HL-60/S4 (cell line): ENCODE results near the gene HOXA2.

Source experiments
- in situ Hi-C: fragments of 300-500 bp; cut with MboI; formaldehyde crosslinking; loops from 2 replicates; pipeline ENCODE4 v1.14.3; 2022; ENCODE audit warnings: low sequenced_read_pairs

Gene HOXA2

DNA sequence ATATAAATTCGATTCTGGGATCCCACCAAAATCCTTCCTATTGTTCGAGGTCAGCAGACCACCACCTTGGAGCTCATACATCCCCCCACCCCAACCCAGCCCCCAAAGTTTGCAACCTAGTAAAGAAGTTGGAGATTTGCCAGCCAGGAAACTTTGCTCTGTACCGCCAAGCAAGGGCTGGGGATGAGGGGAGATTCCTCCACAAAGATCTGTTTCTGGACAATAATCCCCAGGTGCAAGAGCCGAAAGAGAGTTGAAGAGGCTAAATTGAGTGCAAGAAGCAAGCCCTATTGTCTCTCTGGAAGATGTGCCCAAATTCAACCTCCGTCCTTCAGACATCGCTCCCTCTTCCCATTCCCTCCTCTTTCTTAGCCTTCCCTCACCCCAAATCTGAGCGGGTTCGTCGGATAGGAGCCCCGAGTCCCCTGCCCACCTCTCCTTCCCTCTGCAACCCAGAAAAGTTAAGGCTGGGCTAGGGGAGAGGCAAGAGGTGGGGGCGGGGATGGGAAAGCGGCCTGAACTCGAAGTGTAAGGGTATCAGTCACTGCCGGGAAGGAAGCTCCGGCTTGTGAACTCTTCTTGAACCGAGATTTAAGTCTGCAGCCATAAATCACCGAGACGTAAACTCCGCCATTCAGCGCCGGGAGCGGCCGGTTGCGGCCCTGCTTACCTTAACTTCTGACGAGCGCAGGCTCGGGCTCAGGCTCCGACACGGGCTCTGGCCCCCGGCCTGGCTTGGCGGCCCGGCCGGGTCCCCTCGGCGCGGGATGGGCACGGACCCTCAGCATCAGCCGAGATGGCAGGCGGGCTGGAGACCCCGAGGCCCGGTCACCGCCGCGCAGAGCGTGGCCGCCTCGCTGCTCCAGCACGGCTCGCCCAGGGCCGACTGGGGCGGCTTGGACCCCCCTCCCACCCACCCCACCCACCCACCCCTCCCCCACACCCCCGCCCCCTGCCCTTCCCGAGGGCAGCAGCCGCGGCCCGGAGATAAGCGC is 10.8 kb upstream of the HOXA2 start:
- in situ Hi-C loops = no loop called here

DNA sequence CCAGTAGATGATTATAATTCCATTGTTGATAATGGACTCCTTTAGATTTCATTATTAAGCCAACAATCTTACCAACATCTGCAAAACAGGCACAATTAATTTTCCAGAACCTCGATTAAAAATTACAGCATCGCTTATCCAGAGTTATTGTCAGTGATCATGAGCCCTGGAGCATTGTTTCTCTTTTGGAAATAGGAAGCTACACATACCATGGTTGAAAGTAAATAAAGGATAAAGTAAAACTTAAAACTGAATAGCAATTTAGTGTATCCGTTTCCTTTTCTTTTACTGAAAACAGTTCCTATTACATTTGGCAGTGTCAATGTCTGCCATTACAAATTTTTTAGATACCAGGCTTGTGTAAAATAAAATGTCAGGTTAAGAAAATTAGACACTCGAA is 9.9 kb upstream of the HOXA2 start:
- in situ Hi-C loops = no loop called here

- in situ Hi-C loops = no loop called here
Measured at GRCh38 chr7:27111751-27112277, 9.3 kb upstream of the HOXA2 start.

- in situ Hi-C loops = no loop called here
Measured at GRCh38 chr7:27111042-27111750, 8.7 kb upstream of the HOXA2 start.

DNA sequence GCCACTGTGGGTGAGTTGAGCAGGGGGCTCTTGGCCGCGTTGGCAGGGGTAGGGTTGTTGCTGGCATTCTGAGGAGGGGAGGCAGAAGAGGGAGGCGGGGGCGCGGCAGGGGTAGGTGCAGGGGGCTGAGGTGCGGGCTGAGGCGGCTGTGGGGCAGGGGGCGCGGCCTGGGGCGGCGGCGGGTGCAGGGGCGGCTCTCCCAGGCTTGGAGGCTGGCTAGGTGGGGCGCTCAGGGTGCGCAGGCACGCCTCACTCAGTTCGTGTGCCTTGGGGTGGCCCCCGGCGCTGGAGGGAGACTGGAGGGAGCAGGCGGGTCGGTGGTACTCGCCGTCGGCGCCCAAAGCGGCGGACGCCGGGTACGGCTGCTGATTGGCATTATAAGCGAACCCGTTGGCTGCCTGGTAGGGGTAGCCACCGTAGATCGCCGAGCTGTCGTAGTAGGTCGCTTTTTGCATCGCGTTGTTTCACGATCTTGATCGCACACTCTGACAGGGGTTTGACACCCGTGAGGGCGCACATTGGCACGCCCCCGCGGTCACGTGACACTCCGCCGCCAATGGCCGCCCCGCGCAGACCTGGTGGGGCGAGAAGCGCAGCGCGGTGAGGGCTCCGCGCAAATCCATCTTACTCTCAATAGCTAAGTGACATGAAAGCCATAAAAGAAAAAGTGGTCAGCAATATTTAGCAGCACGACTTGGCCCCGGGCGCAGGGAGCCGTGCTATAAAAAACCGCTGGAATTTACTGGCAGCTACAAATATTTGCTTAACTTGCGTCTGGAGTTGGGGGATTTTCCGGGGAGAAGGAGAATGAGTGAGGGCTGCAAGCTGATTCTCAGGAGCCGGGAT is 7.9 kb upstream of the HOXA2 start:
- in situ Hi-C loops = no loop called here

- in situ Hi-C loops = no loop called here
Measured at GRCh38 chr7:27109466-27110185, 7.1 kb upstream of the HOXA2 start.

DNA sequence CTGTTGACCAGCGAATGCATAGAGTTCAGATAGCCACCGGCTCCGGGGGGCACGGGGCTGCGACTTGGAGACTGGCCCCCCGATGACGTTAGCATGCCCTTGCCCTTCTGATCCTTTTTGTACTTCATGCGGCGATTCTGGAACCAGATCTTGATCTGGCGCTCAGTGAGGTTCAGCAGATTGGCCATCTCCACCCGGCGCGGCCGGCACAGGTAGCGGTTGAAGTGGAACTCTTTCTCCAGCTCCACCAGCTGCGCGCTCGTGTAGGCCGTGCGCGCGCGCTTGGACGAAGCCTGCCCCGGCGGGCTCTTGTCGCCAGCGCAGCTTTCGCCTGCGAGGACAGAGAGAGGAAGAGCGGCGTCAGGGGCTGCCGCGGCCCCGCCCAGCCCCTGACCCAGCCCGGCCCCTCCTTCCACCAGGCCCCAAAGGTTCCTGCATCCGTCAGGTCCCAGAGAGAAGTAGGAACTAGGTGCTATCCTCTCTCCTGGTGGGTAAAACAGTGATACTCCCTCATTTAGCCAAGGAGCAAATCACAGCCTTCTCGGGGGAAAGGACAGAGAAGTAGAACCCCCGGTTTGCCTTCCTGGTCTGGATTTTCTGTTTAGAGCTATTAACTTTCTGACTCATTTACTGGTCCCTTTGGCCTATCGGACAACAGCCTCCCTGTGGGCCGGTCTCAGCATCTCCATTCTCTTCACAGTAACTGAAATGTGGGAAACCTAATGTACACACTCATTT is 6.1 kb upstream of the HOXA2 start:
- in situ Hi-C loops = no loop called here

DNA sequence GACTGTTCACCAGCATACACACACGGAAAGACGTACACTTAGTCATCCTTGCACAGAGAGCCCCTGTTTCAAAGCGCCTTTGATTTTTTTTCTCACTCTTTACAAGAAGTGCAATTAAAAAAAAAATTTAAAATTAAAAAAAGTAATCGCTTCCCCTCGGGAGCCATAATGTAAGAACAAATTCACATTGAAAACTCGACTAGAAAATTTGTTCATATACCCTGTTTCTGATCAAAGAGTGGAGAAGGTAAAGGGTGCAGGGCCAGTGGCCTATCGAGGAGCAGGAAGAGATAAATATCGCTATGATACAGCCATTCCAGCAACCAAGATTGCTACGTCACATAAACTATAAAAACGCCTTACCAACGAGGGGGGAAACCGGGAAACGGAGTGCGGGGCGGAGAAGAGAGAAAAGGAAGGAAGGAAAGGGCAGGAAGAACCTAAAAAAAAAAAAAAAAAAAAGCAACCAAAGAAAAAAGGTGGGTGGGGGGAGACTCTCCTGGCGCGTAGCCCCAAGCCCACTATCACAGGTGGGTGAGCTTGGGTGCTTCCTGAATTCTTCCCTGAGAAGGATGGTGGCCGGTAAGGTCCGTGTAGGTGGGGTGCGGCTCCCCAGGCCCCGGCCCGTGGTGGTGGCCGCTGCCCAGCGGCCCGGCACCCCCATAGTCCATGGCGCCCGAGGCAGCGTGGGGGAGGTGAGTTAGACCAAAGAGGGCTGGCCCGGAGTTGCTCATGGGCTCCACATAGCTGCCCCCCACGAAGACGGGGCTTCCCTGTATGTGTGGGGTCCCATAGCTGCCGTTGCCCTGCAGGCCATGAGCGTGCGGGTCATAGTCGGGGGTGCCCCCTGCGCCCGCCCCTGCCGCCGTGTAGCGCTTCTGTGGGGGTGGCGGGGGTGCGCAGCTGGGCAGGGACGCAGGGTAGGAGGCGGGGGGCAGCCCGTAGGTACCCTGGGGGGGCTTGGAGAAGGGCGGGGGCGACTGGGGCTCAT is 5.2 kb upstream of the HOXA2 start:
- in situ Hi-C loops = no loop called here

DNA sequence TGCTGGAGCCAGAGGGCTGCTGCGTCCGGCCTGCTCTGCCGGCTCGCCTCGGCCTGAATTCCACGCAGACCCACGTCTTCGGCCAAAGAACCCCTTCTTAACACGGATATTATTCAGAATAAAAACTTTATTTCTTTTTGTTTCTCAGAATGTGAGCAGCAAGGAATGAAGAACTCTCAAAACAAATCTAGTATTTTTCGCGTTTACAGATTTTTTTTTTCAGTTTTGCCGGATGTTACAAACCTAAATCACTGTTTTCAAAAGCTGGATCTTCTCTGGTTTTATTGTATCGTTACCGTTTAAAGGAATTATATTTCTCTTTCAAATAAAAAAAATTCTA is 4.4 kb upstream of the HOXA2 start:
- in situ Hi-C loops = no loop called here

DNA sequence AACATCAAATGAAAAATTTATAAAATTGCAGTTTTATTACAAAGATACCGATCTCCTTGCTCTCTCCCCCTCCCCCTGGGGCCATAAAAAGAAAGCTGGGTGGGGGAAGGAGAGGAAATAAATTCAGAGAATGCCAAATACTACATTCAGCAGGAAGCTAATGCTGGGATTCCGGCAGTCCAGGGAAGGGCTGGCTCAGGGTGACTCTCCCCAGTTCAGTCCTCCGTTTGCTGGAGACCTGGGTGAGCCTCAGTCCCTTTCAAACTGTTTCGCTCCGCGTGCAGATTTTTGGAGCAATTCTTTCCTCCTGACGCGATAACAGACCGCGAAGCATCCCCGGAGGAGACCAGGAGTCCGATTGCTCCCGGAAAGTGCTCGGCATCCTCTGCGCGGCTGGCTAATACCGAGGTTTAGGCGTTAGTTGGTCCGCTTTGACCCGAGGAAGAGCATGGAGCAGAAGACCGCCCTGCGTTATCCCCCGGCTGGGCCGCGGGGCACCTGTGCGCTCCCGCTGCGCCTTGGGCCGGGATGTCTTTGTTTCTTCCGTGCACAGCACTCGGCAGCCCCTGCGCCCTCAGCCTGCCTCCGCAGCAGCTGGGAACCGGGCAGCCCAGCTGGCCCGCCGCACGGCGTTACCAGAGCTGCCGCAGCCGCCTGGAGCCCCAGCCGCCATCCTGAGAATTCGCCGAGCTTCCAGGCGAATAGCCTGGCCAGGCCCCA is 3.9 kb upstream of the HOXA2 start:
- in situ Hi-C loops = no loop called here

GRCh38 chr7:27105301-27106031 is 3.0 kb upstream of the HOXA2 start:
- in situ Hi-C loops = no loop called here

DNA sequence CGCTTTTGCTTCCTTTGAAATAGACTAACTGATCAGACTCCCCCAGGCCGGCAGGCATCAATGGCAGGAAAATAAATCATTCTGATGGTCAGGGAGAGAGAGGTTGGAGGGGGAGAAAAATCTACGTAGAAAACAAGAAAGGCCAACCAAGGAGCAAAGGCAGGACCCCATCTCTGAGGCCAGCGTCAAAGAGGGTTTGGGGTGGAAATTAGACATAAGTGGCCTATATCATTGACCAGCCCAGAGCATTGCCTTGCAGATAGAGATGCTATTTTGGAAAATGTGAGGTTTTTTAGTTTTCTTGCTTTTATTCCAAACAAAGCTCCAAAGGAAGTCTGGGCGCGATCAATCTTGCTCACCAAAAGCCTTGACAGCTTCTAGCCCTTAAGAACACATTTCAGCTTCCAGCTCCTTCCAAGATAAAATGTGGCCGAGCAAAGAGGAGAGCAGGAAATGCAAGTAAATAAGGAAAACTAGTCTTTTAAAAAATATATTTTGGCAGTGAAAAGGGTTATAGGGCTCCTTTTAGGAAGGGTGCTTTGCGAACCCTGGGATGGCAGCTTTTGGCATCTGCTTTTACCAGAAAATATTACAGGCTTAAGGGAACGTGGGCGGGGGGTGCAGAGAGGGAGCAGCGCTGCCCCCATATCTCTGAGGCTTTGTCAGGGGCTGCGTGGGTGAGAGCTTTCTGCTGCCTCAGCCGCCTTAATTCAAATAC is 2.0 kb upstream of the HOXA2 start:
- in situ Hi-C loops = no loop called here

DNA sequence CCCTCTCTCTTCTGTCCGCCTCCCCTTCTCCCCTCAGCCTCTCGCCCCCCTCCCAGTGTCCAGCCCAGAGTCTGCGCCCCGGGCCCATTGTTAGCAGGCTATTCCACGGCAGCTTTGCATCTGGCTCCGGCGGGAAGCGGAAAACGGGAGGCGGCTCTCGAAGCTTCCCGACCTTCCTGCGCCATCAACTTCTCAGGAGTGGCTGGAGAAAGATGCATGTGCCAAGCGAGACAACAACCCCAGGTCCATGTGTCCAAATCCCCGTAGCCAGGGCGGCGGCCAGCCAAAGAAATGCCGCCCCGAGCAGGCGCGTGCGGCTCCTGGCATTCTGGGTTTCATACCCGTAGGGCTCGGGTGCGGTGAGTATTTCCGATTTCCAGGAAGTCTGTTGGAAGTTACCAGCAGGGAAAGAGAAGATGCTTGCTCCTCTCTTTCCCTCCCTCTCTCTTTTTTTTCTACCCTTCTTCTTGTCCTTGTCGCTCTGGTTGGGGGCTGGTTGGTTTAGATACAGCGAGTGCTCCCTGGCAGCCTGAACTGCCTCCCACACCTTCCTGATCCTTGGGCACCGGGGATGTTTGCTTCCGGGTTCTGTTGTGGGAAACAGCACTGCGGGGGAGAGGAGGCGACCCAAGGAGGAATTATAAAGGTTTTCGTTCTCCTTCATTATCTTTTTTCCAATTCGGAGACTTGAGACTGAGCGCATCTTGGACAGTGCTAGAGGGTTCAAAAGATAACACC is 1.2 kb upstream of the HOXA2 start:
- in situ Hi-C loops = no loop called here

GRCh38 chr7:27101957-27102580 is 414 bp downstream of the HOXA2 start:
- in situ Hi-C loops = no loop called here

GRCh38 chr7:27101171-27101956 is 1.1 kb downstream of the HOXA2 start:
- in situ Hi-C loops = no loop called here
